ENCODE results near the gene HDDC2.

Gene HDDC2

GRCh38 chr6:125268765-125269164 is 33.0 kb downstream of the HDDC2 start:
- DNase-seq: no peak

- no peak for DNase-seq
Measured at GRCh38 chr6:125267806-125268523, 33.8 kb downstream of the HDDC2 start.

GRCh38 chr6:125264476-125264875 is 37.3 kb downstream of the HDDC2 start:
- no peak for DNase-seq

- DNase-seq: no peak
Measured at GRCh38 chr6:125262016-125263013, 39.5 kb downstream of the HDDC2 start.

GRCh38 chr6:125259354-125259736 is 42.4 kb downstream of the HDDC2 start:
- no peak for DNase-seq

GRCh38 chr6:125258651-125259353 is 43.0 kb downstream of the HDDC2 start:
- DNase-seq: no peak

- DNase-seq: no peak
Measured at GRCh38 chr6:125257351-125257750, 44.4 kb downstream of the HDDC2 start.

GRCh38 chr6:125255201-125255600 is 46.6 kb downstream of the HDDC2 start:
- no peak for DNase-seq

- no peak for DNase-seq
Measured at GRCh38 chr6:125254321-125254720, 47.4 kb downstream of the HDDC2 start.

GRCh38 chr6:125253881-125254280 is 47.9 kb downstream of the HDDC2 start:
- no peak for DNase-seq

- no peak for DNase-seq
Measured at GRCh38 chr6:125252891-125253290, 48.9 kb downstream of the HDDC2 start.

GRCh38 chr6:125251516-125252220 is 50.1 kb downstream of the HDDC2 start:
- DNase-seq: no peak

- no peak for DNase-seq
Measured at GRCh38 chr6:125250511-125250910, 51.3 kb downstream of the HDDC2 start.

GRCh38 chr6:125248136-125248535 is 53.6 kb downstream of the HDDC2 start:
- DNase-seq: no peak

GRCh38 chr6:125246566-125246965 is 55.2 kb downstream of the HDDC2 start:
- no peak for DNase-seq

GRCh38 chr6:125245523-125246264 is 56.1 kb downstream of the HDDC2 start:
- DNase-seq: no peak

GRCh38 chr6:125245109-125245508 is 56.7 kb downstream of the HDDC2 start:
- DNase-seq: no peak

- DNase-seq: no peak
Measured at GRCh38 chr6:125237764-125238163, 64.0 kb downstream of the HDDC2 start.

- no peak for DNase-seq
Measured at GRCh38 chr6:125236536-125237327, 65.0 kb downstream of the HDDC2 start.

- no peak for DNase-seq
Measured at GRCh38 chr6:125233202-125233601, 68.6 kb downstream of the HDDC2 start.

GRCh38 chr6:125232466-125232865 is 69.3 kb downstream of the HDDC2 start:
- no peak for DNase-seq

All from activated CD4-positive, CD25-positive, alpha-beta regulatory T cell treated with anti-CD3 and anti-CD28 coated beads, Interleukin-2, amount 50 U/mL, for 72 hours (primary cell).